GM12874 (cell line): ENCODE data around the gene KLF14.

Source experiments
- CTCF ChIP-seq: IDR thresholded peaks from 2 replicates; pipeline ENCODE4 v1.5.1; 2011; ENCODE audit warnings: low read depth, mild to moderate bottlenecking, control low read depth, low read length, moderate library complexity; ENCODE audit not compliant: insufficient read depth

KLF14 gene

DNA sequence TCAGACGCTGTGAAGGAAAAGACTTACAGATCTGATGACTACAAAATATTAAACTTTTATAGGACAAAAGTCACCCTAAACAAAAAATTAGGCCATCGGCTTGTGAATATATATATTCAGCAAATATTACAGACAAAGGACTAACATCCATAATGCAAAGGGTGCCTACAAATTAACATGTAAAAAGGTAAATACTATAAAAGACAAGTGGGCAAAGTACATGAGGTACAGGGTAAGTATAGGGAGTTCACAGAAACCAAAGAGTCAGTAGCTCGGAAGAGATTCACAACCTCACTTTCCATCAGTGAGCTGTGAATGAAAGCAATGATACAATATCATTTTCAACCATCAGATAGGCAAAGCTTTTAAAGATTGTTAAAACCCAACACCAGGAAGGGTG, 16.7 kb upstream of the KLF14 start:
- TF ChIP-seq CTCF: no peak

GRCh38 chr7:130748531-130749389, 14.8 kb upstream of the KLF14 start:
- no peak for TF ChIP-seq CTCF

DNA sequence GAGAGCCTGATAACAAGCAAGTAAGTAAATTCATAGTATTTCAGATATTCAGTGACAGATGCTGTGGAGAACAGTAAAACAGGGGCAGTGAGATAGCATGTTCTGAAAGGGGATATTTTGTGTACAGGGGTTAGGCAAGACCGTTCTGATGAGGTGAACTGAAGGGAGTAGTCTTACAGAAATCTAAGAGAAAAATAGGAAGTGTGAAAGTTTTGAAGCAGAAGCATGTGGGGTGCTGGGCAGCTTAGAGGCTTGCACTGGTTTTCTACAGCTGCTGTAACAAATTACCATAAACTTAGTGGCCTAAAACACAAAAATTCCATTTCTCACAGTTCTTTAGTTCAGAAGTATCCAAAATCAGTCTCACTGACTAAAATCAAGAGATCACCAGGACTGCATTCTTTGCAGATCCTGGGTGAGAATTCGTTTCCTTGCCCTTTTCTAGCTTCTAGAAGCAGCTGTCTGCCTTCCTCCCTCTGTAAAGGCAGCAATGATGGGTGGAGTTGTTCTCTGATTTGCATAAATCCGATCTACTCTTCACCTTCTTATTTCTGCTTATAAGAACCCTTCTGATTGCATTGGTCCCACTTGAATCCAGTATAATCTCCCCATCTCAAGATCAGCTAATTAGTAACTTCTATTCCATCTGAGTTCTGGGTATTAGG, 7.5 kb upstream of the KLF14 start:
- no peak for TF ChIP-seq CTCF

DNA sequence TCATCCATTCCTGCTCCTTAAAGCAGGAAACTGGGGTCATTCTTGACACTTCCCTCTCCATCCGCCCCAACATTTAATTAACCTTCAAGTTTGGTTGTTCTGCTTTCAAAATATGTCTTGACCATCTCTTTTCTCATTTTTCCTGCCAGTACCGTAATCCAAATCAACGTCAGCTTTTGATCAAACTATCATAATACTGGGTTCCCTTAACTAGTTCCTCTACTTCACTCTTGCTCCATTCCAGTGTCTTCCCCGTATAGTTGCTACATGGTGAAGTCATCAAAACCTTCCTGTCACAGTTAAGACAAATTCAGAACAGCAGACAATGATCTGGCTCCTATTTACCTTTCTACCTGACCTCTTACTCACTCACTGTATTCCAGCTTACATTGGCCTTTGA, 6.6 kb upstream of the KLF14 start:
- no peak for TF ChIP-seq CTCF

DNA sequence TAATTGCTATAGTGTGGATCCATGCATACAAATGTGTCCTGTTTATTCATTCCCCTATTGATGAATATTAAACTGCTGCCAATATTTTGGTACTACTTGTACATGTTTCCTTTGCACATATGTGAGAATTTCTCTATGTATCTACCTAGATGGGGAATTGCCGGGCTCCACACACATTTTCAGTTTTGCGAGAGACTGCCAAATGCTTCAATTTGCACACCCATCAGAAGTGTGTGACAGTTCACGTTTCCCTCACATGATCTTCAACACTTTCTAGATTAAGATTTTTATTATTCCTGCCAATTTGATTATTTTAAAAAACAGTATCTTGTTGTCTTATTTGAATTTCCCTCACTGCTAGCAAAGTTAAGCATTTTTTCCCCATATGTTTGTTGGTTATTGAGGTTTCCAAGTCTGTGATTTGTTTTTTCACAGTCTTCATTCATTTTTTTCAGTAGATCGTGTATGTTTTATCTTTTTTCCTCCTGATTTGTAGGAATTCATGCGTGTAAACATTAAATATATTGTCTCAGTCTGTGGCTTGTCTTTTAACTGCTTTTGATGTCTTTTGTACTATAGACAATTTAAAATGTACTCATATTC, 2.4 kb upstream of the KLF14 start:
- no peak for TF ChIP-seq CTCF

DNA sequence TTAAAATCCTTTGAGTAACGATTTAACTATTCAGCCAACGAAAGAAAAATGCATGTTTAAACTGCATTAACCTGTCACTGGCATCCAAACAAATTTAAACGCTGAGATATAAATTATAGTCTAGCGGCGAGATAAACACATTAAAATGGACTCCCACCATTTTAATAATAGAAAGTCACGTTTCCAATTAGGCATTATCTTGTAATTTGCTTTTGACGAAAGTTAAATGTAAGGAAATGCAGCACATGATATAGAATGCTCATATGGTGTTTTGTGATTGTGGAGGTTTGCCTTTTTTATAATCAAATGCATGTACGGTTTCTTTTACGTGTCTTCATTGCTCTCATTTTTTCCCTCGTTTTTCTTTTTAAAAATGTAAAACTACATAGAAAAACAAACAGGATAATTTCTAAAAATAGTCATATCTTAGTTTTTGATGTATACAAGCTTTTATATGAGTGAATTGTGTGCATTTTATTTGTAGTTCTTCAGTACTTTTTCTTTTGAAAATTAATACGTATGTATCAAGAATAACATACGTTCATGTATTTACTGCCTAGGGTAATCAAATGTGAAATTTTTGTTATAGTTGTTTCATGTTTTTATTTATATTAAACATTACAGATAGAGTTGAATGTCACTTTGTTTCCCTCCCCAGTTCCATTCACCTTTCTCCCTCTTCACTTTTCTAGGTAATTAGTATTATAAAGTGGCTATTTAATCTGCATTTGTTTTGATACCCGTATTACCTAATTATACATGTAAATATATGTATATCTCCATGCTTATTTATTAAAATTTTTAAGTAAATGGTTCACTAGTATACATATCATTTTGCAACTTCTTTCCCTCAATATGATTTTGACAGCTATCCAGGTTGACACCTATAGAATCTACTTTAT, 1.1 kb upstream of the KLF14 start:
- no peak for TF ChIP-seq CTCF
